IMR-90 (cell line): ENCODE data around the gene HGF. TPM values are rescaled to one million over a fixed set of nuclear protein-coding genes. Genes with fewer than 3 reads are reported as not detected.

Experiments
- ATAC-seq: fragments of 200-7000 bp; cut with Tn5 transposase; 2 replicates; pipeline ENCODE4 v1.9.1; 2020; ENCODE audit warnings: low read depth, mild to moderate bottlenecking, moderate library complexity
- BruUV-seq: library from RNA; stranded (reverse); fragments of 400-500 nt; replicated peaks from 2 replicates; lab custom pipeline; 2021; lab: Mats Ljungman, UMichigan
- CTCF ChIA-PET: fragments of 300-600 bp; formaldehyde crosslinking; extraction: SDS; loops from one replicate; lab custom pipeline; 2021; ENCODE audit warnings: antibody characterized with exemption; lab: Yijun Ruan, JAX
- POLR2A ChIA-PET: fragments of 300-600 bp; sonication (Branson Sonifier 250); formaldehyde crosslinking; loops from one replicate; lab custom pipeline; 2022; ENCODE audit warnings: antibody characterized with exemption; ENCODE audit not compliant: unreplicated experiment; lab: Charles Lee
- DNase-seq: peaks from one replicate; pipeline ENCODE4 v3.0.0; 2013
- H2AFZ ChIP-seq: replicated peaks from 2 replicates; pipeline ENCODE3; 2013; ENCODE audit warnings: low read length, mild to moderate bottlenecking; ENCODE audit not compliant: poor library complexity
- H2AK5ac ChIP-seq: 2 replicates; pipeline ENCODE4 v1.6.1; 2013; ENCODE audit warnings: low read depth, low read length, inconsistent platforms
- H2AK9ac ChIP-seq: replicated peaks from 2 replicates; pipeline ENCODE3; 2013; ENCODE audit warnings: mild to moderate bottlenecking, low read depth, low read length, moderate library complexity; ENCODE audit not compliant: poor library complexity
- H2BK120ac ChIP-seq: 2 replicates; pipeline ENCODE4 v1.6.1; 2013; ENCODE audit warnings: low read depth, low read length, inconsistent platforms
- H2BK15ac ChIP-seq: 3 replicates; pipeline ENCODE4 v1.6.1; 2013; ENCODE audit warnings: low read depth, low read length, inconsistent platforms
- H2BK20ac ChIP-seq: 2 replicates; pipeline ENCODE4 v1.6.1; 2013; ENCODE audit warnings: low read depth, mild to moderate bottlenecking, inconsistent platforms, low read length, moderate library complexity
- H2BK5ac ChIP-seq: 2 replicates; pipeline ENCODE4 v1.6.1; 2013; ENCODE audit warnings: mild to moderate bottlenecking, low read depth, low read length, inconsistent platforms; ENCODE audit not compliant: poor library complexity, severe bottlenecking
- H3K14ac ChIP-seq: replicated peaks from 2 replicates; pipeline ENCODE4 v1.6.1; 2013; ENCODE audit warnings: low read depth, low read length, inconsistent platforms
- H3K18ac ChIP-seq: 2 replicates; pipeline ENCODE4 v1.6.1; 2013; ENCODE audit warnings: low read depth, low read length, control low read depth
- H3K23ac ChIP-seq: 2 replicates; pipeline ENCODE4 v1.6.1; 2013; ENCODE audit warnings: low read depth, low read length, inconsistent platforms
- H3K27ac ChIP-seq: 2 replicates; pipeline ENCODE4 v1.5.1; 2013; ENCODE audit warnings: mild to moderate bottlenecking, control low read depth, low read length; ENCODE audit not compliant: insufficient read depth
- H3K27me3 ChIP-seq: 2 replicates; pipeline ENCODE4 v1.6.1; 2013; ENCODE audit warnings: low read length; ENCODE audit not compliant: control insufficient read depth, insufficient read depth
- H3K36me3 ChIP-seq: 2 replicates; pipeline ENCODE4 v1.6.1; 2013; ENCODE audit warnings: low read length, mixed read lengths; ENCODE audit not compliant: control insufficient read depth, insufficient read depth
- H3K4ac ChIP-seq: 2 replicates; pipeline ENCODE4 v1.6.1; 2013; ENCODE audit warnings: low read depth, low read length, inconsistent platforms
- H3K4me1 ChIP-seq: 2 replicates; pipeline ENCODE4 v1.6.1; 2013; ENCODE audit warnings: low read length, mixed read lengths; ENCODE audit not compliant: control insufficient read depth, insufficient read depth
- H3K4me2 ChIP-seq: 2 replicates; pipeline ENCODE4 v1.6.1; 2013; ENCODE audit warnings: low read depth, mild to moderate bottlenecking, control low read depth, low read length, moderate library complexity
- H3K4me3 ChIP-seq: 2 replicates; pipeline ENCODE4 v1.5.1; 2013; ENCODE audit warnings: low read depth, mild to moderate bottlenecking, control low read depth, low read length, moderate library complexity; ENCODE audit not compliant: insufficient read depth
- H3K56ac ChIP-seq: 2 replicates; pipeline ENCODE4 v1.6.1; 2013; ENCODE audit warnings: low read length, inconsistent platforms; ENCODE audit not compliant: insufficient read depth; ENCODE audit errors: extremely low read depth
- H3K79me1 ChIP-seq, 2 experiments: 2 replicates each; pipeline ENCODE4 v1.6.1; 2013; ENCODE audit warnings: low read length in 2 of 2, inconsistent platforms in 1 of 2, low read depth in 1 of 2
- H3K9ac ChIP-seq: 2 replicates; pipeline ENCODE4 v1.6.1; 2013; ENCODE audit warnings: low read depth, low read length, control low read depth
- H3K9me1 ChIP-seq: 2 replicates; pipeline ENCODE4 v1.6.1; 2013; ENCODE audit warnings: low read length, inconsistent platforms; ENCODE audit not compliant: insufficient read depth
- H3K9me3 ChIP-seq: 2 replicates; pipeline ENCODE4 v1.6.1; 2013; ENCODE audit warnings: low read length; ENCODE audit not compliant: control insufficient read depth, insufficient read depth
- H4K20me1 ChIP-seq: 2 replicates; pipeline ENCODE4 v1.6.1; 2013; ENCODE audit warnings: low read length, inconsistent platforms; ENCODE audit not compliant: insufficient read depth
- H4K5ac ChIP-seq: 2 replicates; pipeline ENCODE4 v1.6.1; 2013; ENCODE audit warnings: mild to moderate bottlenecking, low read depth, low read length, control low read depth
- H4K8ac ChIP-seq, 2 experiments: 2 replicates each; pipeline ENCODE4 v1.6.1; 2013; ENCODE audit warnings: low read depth in 2 of 2, low read length in 2 of 2, control low read depth in 1 of 2, inconsistent platforms in 1 of 2
- H4K91ac ChIP-seq: 2 replicates; pipeline ENCODE4 v1.6.1; 2013; ENCODE audit warnings: low read depth, low read length, inconsistent platforms; ENCODE audit not compliant: insufficient read depth
- BHLHE40 ChIP-seq: fragments of 150-350 bp; IDR thresholded peaks from 2 replicates; pipeline ENCODE4 v1.6.1; 2016; ENCODE audit warnings: mild to moderate bottlenecking, low read depth, low read length
- CEBPB ChIP-seq: IDR thresholded peaks from 2 replicates; pipeline ENCODE4 v1.6.1; 2012; ENCODE audit warnings: low read depth, low read length, improper control_type of control experiment
- CHD1 ChIP-seq: IDR thresholded peaks from 2 replicates; pipeline ENCODE4 v1.6.1; 2012; ENCODE audit warnings: low read depth, low read length, improper control_type of control experiment
- CTCF ChIP-seq: conservative IDR thresholded peaks from 2 replicates; pipeline ENCODE4 v1.5.1; 2012; ENCODE audit warnings: mild to moderate bottlenecking, low read depth, low read length, improper control_type of control experiment
- MAFK ChIP-seq: IDR thresholded peaks from 2 replicates; pipeline ENCODE4 v1.6.1; 2012; ENCODE audit warnings: low read depth, low read length, improper control_type of control experiment
- NFE2L2 ChIP-seq: fragments of 150-350 bp; IDR thresholded peaks from 2 replicates; pipeline ENCODE4 v1.6.1; 2016; ENCODE audit warnings: low read depth, mild to moderate bottlenecking, low read length
- POLR2A ChIP-seq: IDR thresholded peaks from 2 replicates; pipeline ENCODE4 v1.6.1; 2012; ENCODE audit warnings: mild to moderate bottlenecking, low read depth, low read length
- RAD21 ChIP-seq: IDR thresholded peaks from 2 replicates; pipeline ENCODE4 v1.6.1; 2012; ENCODE audit warnings: low read length, improper control_type of control experiment
- RFX5 ChIP-seq: IDR thresholded peaks from 2 replicates; pipeline ENCODE4 v1.8.0; 2012; ENCODE audit warnings: low read depth, mild to moderate bottlenecking, low read length, moderate library complexity
- SMC3 ChIP-seq: fragments of 150-350 bp; IDR thresholded peaks from 2 replicates; pipeline ENCODE4 v1.6.1; 2016; ENCODE audit warnings: low read depth, mild to moderate bottlenecking, antibody characterized with exemption, low read length, moderate library complexity
- WGBS, 2 experiments: methylation state at CpG; one replicate each; pipeline versions ENCODE4 v1.1.5 to v1.1.7; 2013; ENCODE audit warnings: missing lambda C conversion rate in 2 of 2; ENCODE audit not compliant: insufficient read length in 1 of 2; ENCODE audit errors: extremely low coverage in 2 of 2; 5-methylcytosine and 5-hydroxymethylcytosine counted together
- dilution Hi-C: fragments of 300-500 bp; cut with HindIII; formaldehyde crosslinking; loops from one replicate; pipeline ENCODE4 v1.14.3; 2018; ENCODE audit warnings: low sequenced_read_pairs; ENCODE audit not compliant: unreplicated experiment
- in situ Hi-C: fragments of 300-500 bp; cut with MboI; formaldehyde crosslinking; loops from 3 replicates; pipeline ENCODE4 v1.14.3; 2019; ENCODE audit warnings: low sequenced_read_pairs, inconsistent platforms, mixed read lengths
- intact Hi-C: fragments of 100-400 bp; cut with micrococcal nuclease; formaldehyde crosslinking; loops from 2 replicates; pipeline ENCODE4 v1.10.0; 2022
- polyA plus RNA-seq, 3 experiments: library from polyadenylated mRNA; depleted of rRNA; stranded (reverse); fragments of >200 nt; gene quantifications; 2 replicates each; pipeline ENCODE4 v1.2.3, GENCODE V29; 2012; ENCODE audit warnings: low replicate concordance in 1 of 3
- total RNA-seq: library from RNA; depleted of rRNA; stranded (reverse); fragments of >200 nt; gene quantifications from 2 replicates; pipeline ENCODE4 v1.2.3, GENCODE V29; 2012

HGF gene
- total and polyA plus RNA-seq, 2 of the 4 experiments (the other 2 are of a cell fraction), result 16.8 to 50.9 TPM

- Histone ChIP-seq H3K23ac (peak overlapping the region; percentile 83), H4K5ac (peak overlapping the region; percentile 77), H3K4ac (peak overlapping the region; percentile 86), H4K91ac (peak overlapping the region; percentile 80), H3K27ac (peak overlapping the region; percentile 95), H2BK20ac (peak overlapping the region; percentile 80), H2AK5ac (peak overlapping the region; percentile 59), H2AFZ (peak overlapping the region; percentile 71), H3K79me1 (peaks cover 12 to 19% of the 10 kb centered on the region in 2 experiments), H4K8ac (peak overlapping the region; percentile 65 to 79), H3K18ac (peak overlapping the region; percentile 86), H3K4me1 (peaks cover 6% of the 10 kb centered on the region), H3K9ac (peak overlapping the region; percentile 87), H2BK15ac (peak overlapping the region; percentile 52; the same call in 1 of the 3 replicates), H3K4me3 (peak overlapping the region; percentile 53), H2AK9ac (peak overlapping the region; percentile 75), H3K4me2 (peak overlapping the region; percentile 60), H3K9me3 (no peaks in the 10 kb centered on the region), H3K56ac (peak overlapping the region; percentile 98), H3K27me3 (no peaks in the 10 kb centered on the region), H2BK120ac (peak overlapping the region; percentile 88), H4K20me1 (no peaks in the 10 kb centered on the region), H3K9me1 (peaks cover 6% of the 10 kb centered on the region; the same call in 1 of the 2 replicates), H3K14ac (peak overlapping the region; percentile 92), H3K36me3 (0 out of 2 replicates have a peak, but pooled peaks cover 1% of the 10 kb centered on the region), H2BK5ac (peak overlapping the region; percentile 52)
- CTCF ChIA-PET, result interaction anchor here (1.0 to 1.8 kb wide), 6 partner anchors 19 to 268 kb away, joined by 4 to 9 read pairs (median 4); no protein-coding TSS in a partner anchor
- DNase-seq (peak; percentile 11), ATAC-seq (peak; percentile 28)
- no CpG with 5 or more reads among the region's 9 CpGs for WGBS, 2 experiments
- TF ChIP-seq MAFK (no peak), RAD21 (no peak), BHLHE40 (no peak), SMC3 (no peak), NFE2L2 (no peak), RFX5 (no peak), CTCF (no peak), CHD1 (no peak), POLR2A (no peak), CEBPB (no peak)
- intact Hi-C loops, result loop anchor here (2.0 to 5.0 kb wide), 3 partner anchors 42 to 248 kb away; no protein-coding TSS in a partner anchor
- in situ Hi-C loops, result no loop called here
- dilution Hi-C loops, result no loop called here
- BruUV-seq, result TSS peak; percentile 91
- POLR2A ChIA-PET, result interaction anchor here (1.0 to 1.6 kb wide), 3 partner anchors 44 to 268 kb away, joined by 3 to 7 read pairs (median 7); no protein-coding TSS in a partner anchor
Measured at GRCh38 chr7:81768951-81769778, 682 bp downstream of the HGF start.
